Stimulated activated CD8-positive, alpha-beta memory T cell treated with anti-CD3 and anti-CD28 coated beads, Interleukin-7, amount 100 ng/mL, for 48 hours (primary cell): ENCODE data around the gene ATRN.
"Not testable (repeated sequence)": the region's sequence is repeated elsewhere in the genome, so short reads cannot be mapped to it uniquely, and the experiment has no call there.

Experiments
- DNase-seq, 2 donors: peaks; one replicate each; pipeline ENCODE4 v3.0.0-alpha.2; 2020; ENCODE audit warnings: low read depth in 1 of 2; ENCODE audit errors: extremely low read depth in 1 of 2

The ATRN gene

GRCh38 chr20:3465301-3465700 is 5.5 kb upstream of the ATRN start:
- no peak for DNase-seq

- DNase-seq, result no peak
Observed at GRCh38 chr20:3470208-3470626, 601 bp upstream of the ATRN start.

GRCh38 chr20:3471397-3472021 is 691 bp downstream of the ATRN start:
- no peak for DNase-seq

- DNase-seq, result no peak
Observed at GRCh38 chr20:3472105-3472504, 1.3 kb downstream of the ATRN start.

- DNase-seq, result no peak
Observed at GRCh38 chr20:3473324-3473723, 2.5 kb downstream of the ATRN start.

- no peak for DNase-seq
Observed at GRCh38 chr20:3473944-3474343, 3.1 kb downstream of the ATRN start.

- DNase-seq, result not testable (repeated sequence)
Observed at GRCh38 chr20:3477003-3477860, 6.4 kb downstream of the ATRN start.

- DNase-seq, result no peak
Observed at GRCh38 chr20:3477861-3478544, 7.2 kb downstream of the ATRN start.

GRCh38 chr20:3479025-3479424 is 8.2 kb downstream of the ATRN start:
- no peak for DNase-seq

- DNase-seq, result no peak
Observed at GRCh38 chr20:3479759-3480615, 9.2 kb downstream of the ATRN start.

- no peak for DNase-seq
Observed at GRCh38 chr20:3483309-3483708, 12.5 kb downstream of the ATRN start.

- DNase-seq, result no peak
Observed at GRCh38 chr20:3483784-3484183, 13.0 kb downstream of the ATRN start.

- DNase-seq, result no peak
Observed at GRCh38 chr20:3485913-3486312, 15.1 kb downstream of the ATRN start.

GRCh38 chr20:3486850-3487249 is 16.0 kb downstream of the ATRN start:
- no peak for DNase-seq

GRCh38 chr20:3492669-3493068 is 21.9 kb downstream of the ATRN start:
- DNase-seq, result no peak

- DNase-seq, result no peak
Observed at GRCh38 chr20:3494218-3494617, 23.4 kb downstream of the ATRN start.

GRCh38 chr20:3502878-3503277 is 32.1 kb downstream of the ATRN start:
- no peak for DNase-seq

GRCh38 chr20:3505148-3505547 is 34.3 kb downstream of the ATRN start:
- no peak for DNase-seq

GRCh38 chr20:3509064-3509463 is 38.2 kb downstream of the ATRN start:
- DNase-seq, result no peak

- DNase-seq, result no peak
Observed at GRCh38 chr20:3510110-3510509, 39.3 kb downstream of the ATRN start.

GRCh38 chr20:3512239-3512638 is 41.4 kb downstream of the ATRN start:
- not testable (repeated sequence) for DNase-seq
